ENCODE measurements around the gene ZSWIM6.
"Not testable (repeated sequence)": the region's sequence is repeated elsewhere in the genome, so short reads cannot be mapped to it uniquely, and the experiment has no call there.

Gene ZSWIM6

DNA sequence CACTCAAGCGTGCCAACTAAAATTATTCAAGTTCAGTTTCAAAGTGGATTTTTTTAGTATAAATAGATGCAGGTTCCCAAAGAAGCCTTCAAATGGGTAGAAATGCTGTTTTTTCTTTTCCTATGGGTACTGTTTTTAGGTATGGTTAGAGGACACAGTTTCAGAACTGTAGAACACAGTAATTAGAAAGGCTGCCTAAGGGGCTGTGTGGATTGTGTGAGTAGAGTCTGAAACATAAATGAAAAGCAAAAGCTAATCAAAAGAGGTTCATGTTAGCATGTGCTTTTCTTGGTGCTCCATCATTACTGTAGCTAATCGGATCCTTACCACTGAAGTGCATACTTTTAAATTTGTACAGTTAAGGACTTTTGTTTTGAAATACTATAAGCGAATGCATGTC lies 85.3 kb downstream of the ZSWIM6 start:
- no peak for DNase-seq
- intact Hi-C loops (cut with DNase I) = no loop called here

- intact Hi-C loops (cut with DNase I) = no loop called here
These were observed 85.8 kb downstream of the ZSWIM6 start for GRCh38 chr5:61417851-61418250.

DNA sequence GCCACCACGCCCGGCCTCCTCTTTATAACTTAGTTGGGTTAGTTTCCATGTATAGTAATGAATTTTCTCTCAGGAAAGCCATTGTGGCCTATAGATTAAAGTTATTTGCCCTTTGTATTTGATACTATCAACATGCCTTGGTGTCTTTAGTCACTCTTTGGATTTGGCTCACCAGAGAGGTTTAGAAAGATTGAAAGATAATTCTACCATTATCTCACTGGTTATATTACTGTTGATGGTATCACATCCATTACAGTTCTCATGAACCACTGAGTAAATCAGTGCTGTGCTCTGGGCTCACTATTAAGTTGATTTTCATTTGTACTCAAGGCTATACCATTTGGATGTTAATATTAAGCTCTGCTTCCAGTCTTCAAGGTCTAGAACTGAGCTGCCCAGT lies 87.0 kb downstream of the ZSWIM6 start:
- no peak for DNase-seq
- intact Hi-C loops (cut with DNase I) = no loop called here

More at GRCh38 chr5:61417851-61418250, 85.8 kb downstream of the ZSWIM6 start:
- no peak for DNase-seq

DNA sequence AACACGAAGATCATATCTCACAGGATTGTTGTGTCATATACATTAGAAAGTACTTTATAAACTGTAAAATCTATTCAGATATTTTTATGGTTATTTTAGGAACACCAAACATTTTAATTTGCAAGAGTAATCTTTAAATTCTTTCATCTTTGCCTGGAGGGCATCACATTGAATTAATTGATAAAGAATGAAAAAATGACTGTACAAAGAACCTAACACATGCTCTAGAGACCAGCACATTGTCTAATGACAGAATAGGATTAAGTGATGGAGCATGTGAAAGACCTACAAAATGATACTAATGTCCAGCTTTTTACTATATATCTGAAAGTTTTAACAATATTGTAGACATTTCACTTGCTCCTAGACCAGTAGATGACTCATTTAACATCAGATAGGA lies 88.0 kb downstream of the ZSWIM6 start:
- no peak for DNase-seq
- intact Hi-C loops (cut with DNase I) = no loop called here

DNA sequence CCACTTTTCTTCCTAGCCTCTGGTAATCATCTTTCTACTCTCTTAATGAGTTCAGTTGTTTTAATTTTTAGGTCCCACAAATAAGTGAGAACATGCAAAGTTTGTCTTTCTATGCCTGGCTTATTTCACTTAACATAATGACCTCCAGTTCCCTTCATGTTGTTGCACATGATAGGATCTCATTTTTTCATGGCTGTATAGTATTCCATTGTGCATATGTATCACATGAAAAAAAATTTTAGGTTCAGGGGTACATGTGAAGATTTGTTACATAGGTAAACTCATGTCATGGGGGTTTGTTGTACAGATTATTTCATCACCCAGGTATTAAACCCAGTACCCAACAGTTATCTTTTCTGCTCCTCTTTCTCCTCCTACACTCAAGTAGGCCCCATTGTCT lies 89.2 kb downstream of the ZSWIM6 start:
- DNase-seq; intact Hi-C loops (cut with DNase I): not testable (repeated sequence)

- intact Hi-C loops (cut with DNase I) = no loop called here
- no peak for DNase-seq
These were observed 91.6 kb downstream of the ZSWIM6 start for GRCh38 chr5:61423487-61424145.

- DNase-seq = no peak
- intact Hi-C loops (cut with DNase I) = no loop called here
These were observed 93.9 kb downstream of the ZSWIM6 start for GRCh38 chr5:61425918-61426317.

DNA sequence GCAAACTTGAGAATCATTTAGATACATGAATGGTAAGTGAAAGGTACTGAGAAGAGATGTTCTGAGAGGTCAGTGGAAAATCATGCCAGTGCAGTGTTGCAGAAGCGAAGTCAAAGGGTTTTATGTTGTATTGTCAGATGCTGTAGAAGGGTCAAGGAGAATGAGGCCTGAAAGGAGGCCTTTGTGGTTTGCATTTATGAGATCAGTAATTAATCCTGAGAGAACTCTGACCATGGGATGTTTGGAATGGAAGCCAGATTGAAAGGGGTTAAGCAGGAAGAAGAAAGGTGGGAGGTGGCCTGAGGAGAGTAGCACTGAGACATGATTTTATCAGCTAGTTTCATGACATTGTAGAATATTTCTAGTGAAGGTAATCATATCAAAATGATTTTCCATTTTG lies 97.8 kb downstream of the ZSWIM6 start:
- intact Hi-C loops (cut with DNase I) = no loop called here
- DNase-seq = no peak

DNA sequence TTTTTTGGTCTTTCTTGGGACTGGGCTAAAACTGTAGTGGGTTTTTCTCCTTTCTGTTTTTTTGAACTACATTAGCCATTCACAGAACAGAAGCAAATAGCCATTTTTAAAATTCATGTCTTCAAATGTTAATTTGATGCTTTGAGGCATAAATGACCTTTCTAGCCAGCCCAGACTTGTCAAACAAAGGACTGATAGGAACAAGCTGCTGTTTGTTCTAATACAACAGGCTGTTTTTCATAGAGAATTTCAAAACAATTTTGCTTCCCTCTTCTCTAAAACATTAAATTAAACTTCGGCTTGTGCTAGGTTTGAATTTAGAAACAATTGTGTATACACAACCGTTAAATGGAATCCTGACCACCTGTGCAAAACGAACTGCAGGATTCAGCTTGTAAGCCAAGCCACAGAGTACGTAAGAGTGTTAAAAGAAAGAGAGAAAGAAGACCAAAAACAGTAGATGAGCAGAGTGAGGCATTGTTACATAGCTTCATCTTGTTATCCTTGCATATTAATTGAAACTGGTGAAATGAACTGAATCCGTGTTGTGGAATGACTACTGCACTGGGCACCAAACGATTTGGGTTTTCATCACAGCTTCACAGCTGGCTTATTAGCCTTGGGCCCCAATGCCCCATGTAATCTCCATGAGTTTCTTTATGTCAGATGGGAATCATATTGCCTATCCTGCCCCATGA lies 100.0 kb downstream of the ZSWIM6 start:
- peak in 8 of 42 donors; percentile 33 to 75 (median 42) for DNase-seq
- intact Hi-C loops (cut with DNase I) = no loop called here

GRCh38 chr5:61435368-61435767 lies 103.3 kb downstream of the ZSWIM6 start:
- intact Hi-C loops (cut with DNase I) = no loop called here
- DNase-seq = no peak

DNA sequence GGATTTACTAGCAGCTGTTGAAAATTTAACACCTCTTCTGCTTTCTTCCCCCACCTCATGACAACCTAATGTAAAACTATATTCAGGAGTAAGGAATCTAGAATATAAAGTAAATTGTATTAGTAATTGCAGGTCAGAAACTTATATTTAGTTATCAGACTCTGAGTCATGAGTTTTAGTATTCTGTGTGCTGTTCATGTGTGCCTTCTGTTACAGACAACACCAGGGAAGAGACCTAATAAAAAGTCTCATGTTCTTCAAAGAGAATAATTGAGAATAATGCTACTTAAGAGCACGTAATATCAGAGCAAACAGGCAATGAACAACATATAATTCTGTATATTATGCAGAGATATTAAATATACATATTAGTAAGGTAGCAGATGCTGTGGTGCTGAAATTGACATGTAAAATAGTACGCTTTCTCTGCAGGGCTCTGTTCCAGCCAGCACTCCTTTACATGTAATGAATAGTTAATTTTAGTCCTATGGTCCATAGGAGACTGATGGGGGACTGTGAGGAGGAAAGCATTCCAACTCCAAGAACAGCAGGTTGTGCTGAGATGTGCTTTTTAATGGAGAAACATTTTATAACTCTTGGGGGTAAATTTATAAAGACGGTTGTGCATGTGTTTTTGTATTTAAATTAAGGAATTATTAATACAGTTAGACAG lies 106.4 kb downstream of the ZSWIM6 start:
- no peak for DNase-seq
- intact Hi-C loops (cut with DNase I) = no loop called here

DNA sequence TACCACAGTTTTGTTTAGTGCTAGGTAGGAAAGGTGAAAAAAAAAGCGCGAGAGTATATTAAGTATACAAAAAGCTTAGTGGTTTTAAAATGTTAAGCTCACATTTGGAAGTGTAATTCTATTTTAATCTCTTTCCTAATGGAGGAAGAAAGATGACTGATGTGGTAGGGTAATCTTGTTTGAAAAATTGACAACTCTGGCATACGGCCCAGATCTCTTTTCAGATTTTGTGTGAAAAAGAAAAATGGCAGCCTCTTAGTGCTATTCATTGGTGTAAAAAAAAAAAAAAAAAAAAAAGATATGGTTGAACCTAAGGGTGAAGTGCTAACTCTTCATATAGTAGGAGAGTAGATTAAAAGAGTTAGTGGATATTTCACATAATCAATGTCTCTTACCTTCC lies 108.0 kb downstream of the ZSWIM6 start:
- intact Hi-C loops (cut with DNase I) = no loop called here
- DNase-seq = no peak

- intact Hi-C loops (cut with DNase I) = no loop called here
- DNase-seq = peak in 8 of 42 donors; percentile 29 to 73 (median 52)
These were observed 108.5 kb downstream of the ZSWIM6 start for GRCh38 chr5:61440596-61440995.

DNA sequence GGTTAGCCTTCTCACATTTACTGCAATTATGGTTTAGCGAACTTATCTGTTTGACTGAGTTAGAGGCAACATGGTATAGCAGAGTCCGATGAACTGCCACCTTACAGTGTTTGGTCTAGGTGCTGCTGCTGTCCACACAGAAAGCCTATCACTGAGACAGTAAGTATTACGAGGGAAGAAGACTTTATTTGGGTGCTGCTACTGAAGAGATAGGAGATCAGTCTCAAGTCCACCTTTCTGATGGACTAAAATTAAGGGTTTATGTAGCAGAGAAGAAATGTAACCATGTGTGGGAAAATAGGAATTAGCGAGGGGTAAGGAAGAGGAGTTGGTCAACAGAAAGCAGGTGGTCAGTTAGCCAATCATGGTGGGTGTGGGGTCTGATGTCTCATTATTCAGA lies 109.7 kb downstream of the ZSWIM6 start:
- DNase-seq = no peak
- intact Hi-C loops (cut with DNase I) = no loop called here

DNA sequence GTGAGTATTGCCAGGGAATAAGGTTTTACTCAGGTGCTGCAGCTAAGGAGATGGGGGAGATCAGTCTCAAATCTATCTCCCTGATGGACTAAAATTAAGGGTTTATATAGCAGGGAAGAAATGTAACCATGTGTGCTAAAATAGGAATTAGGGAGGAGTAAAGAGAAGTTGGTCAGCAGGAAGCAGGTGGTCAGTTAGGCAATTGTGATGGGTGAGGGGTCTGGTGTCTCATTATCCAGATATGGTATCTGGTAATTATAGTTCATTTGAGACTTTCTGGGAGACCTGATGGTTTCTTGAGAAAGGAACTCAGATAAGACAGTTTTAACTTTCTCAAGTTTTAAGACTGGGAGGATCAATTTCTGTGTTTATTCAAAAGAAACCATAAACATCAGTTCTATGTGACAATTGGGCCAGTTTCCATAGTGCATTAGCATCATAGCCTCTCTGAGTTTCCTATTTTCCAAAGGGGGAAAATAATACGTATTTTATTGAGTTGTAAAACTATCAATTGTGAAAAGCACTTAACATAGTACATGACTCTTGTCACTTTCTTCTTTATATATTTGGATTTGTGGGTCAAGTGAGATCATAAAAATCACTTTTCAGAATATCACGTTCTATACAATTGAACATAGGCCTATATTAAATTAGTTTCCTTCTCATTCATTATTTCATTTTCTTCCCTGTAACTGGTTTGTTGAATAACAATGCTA lies 115.9 kb downstream of the ZSWIM6 start:
- intact Hi-C loops (cut with DNase I) = no loop called here
- no peak for DNase-seq

GRCh38 chr5:61449804-61450492 lies 117.9 kb downstream of the ZSWIM6 start:
- intact Hi-C loops (cut with DNase I) = no loop called here
- DNase-seq = peak in 16 of 42 donors; percentile 24 to 79 (median 50)

DNA sequence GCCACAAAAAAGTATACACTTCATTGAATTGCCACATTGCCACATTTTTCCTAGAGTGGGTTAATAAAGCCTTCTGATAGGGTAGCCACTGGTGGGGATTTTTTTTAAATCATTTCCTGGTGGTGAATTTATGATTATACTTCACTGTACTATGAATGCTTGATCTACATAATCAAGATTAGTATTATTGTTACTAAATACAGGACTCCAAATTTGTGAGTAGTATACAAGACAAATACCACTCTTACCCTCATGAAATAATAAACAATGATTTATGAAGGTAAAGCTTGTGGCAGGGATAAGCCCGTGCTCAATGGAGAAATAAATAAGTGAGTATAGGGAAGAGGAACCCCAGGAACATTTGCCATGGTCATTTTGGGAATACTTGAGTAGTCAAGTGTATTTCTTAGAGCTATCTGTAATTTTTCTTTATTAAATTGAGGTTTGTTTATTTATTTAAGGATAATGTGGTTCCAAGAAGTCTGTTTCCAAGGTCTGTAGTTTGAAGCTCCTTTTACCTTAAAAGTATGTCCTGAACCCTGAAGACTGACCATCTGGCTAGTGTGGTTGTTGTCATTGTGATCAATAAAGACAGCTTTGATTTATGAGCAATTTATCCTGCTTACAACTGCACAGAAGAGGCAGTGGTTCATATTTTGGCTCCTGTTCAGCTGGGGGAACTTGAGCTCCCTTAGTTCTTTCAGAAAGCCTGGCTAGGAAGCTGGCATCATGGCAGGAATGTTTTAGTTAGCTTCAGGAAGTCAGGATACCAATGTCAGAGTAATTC lies 118.6 kb downstream of the ZSWIM6 start:
- peak in 4 of 42 donors; percentile 32 to 49 (median 43) for DNase-seq
- intact Hi-C loops (cut with DNase I) = no loop called here
